HepG2 (cell line): ENCODE data around the gene MPP3. TPM values are rescaled to one million over a fixed set of nuclear protein-coding genes. Genes with fewer than 3 reads are reported as not detected.

Experiments used
- ATF3 ChIP-seq: sonication (generic); formaldehyde crosslinking; IDR thresholded peaks from 2 replicates; pipeline ENCODE4 v1.4.0; 2020; ENCODE audit warnings: missing genetic modification reagents
- ATF7-NPFF ChIP-seq: sonication (generic); formaldehyde crosslinking; IDR thresholded peaks from 2 replicates; pipeline ENCODE4 v1.8.1; 2023; ENCODE audit warnings: mild to moderate bottlenecking, low read depth, missing genetic modification reagents, moderate library complexity
- ATM ChIP-seq: fragments of 450-650 bp; IDR thresholded peaks from 2 replicates; pipeline ENCODE4 v1.7.1; 2017; ENCODE audit warnings: mild to moderate bottlenecking, borderline replicate concordance
- FOXC1 ChIP-seq: sonication (generic); formaldehyde crosslinking; IDR thresholded peaks from 2 replicates; pipeline ENCODE4 v1.8.0; 2022; ENCODE audit warnings: mild to moderate bottlenecking, missing genetic modification reagents, borderline replicate concordance
- GLI4 ChIP-seq: sonication (generic); formaldehyde crosslinking; IDR thresholded peaks from 2 replicates; pipeline ENCODE4 v1.5.1; 2020; ENCODE audit warnings: missing genetic modification reagents, mild to moderate bottlenecking, moderate library complexity, borderline replicate concordance
- HNF4G ChIP-seq, 2 experiments: sonication (generic) in 1 of 2; formaldehyde crosslinking in 1 of 2; IDR thresholded peaks; 2 replicates each; pipeline versions ENCODE4 v1.4.0 to v1.6.1; 2011 to 2020; ENCODE audit warnings: borderline replicate concordance in 2 of 2, low read depth in 2 of 2, mild to moderate bottlenecking in 2 of 2, low read length in 1 of 2, missing genetic modification reagents in 1 of 2, moderate library complexity in 1 of 2
- JUNB ChIP-seq: sonication (generic); formaldehyde crosslinking; IDR thresholded peaks from 2 replicates; pipeline ENCODE4 v1.8.0; 2022; ENCODE audit warnings: missing genetic modification reagents, mild to moderate bottlenecking, borderline replicate concordance
- KLF16 ChIP-seq, 2 experiments: sonication (generic) in 1 of 2; formaldehyde crosslinking in 1 of 2; IDR thresholded peaks; 2 replicates each; pipeline versions ENCODE4 v1.6.1 to v1.8.0; 2016 to 2023; ENCODE audit warnings: missing genetic modification reagents in 2 of 2, missing compliant biosample characterization in 1 of 2
- SIX1 ChIP-seq: sonication (generic); formaldehyde crosslinking; IDR thresholded peaks from 2 replicates; pipeline ENCODE4 v1.4.0; 2020; ENCODE audit warnings: missing genetic modification reagents, borderline replicate concordance
- SNAPC4 ChIP-seq: sonication (generic); formaldehyde crosslinking; IDR thresholded peaks from 2 replicates; pipeline ENCODE4 v1.4.0; 2020; ENCODE audit warnings: mild to moderate bottlenecking, missing genetic modification reagents
- SOX6 ChIP-seq, 2 experiments: fragments of 450-650 bp in 1 of 2; sonication (generic) in 1 of 2; formaldehyde crosslinking in 1 of 2; IDR thresholded peaks; 2 replicates each; pipeline versions ENCODE4 v1.4.0 to v1.6.1; 2017 to 2020; ENCODE audit warnings: antibody characterized with exemption in 1 of 2, mild to moderate bottlenecking in 1 of 2, missing genetic modification reagents in 1 of 2
- XBP1 ChIP-seq: sonication (generic); formaldehyde crosslinking; IDR thresholded peaks from 2 replicates; pipeline ENCODE4 v1.5.0; 2020; ENCODE audit warnings: missing genetic modification reagents
- ZBTB44 ChIP-seq: sonication (generic); formaldehyde crosslinking; IDR thresholded peaks from 2 replicates; pipeline ENCODE4 v1.4.0; 2020; ENCODE audit warnings: missing genetic modification reagents
- ZNF230 ChIP-seq: sonication (generic); formaldehyde crosslinking; IDR thresholded peaks from 2 replicates; pipeline ENCODE4 v1.4.0; 2020; ENCODE audit warnings: mild to moderate bottlenecking, missing genetic modification reagents
- ZNF512B ChIP-seq: sonication (generic); formaldehyde crosslinking; IDR thresholded peaks from 2 replicates; pipeline ENCODE4 v1.5.1; 2020; ENCODE audit warnings: missing genetic modification reagents, mild to moderate bottlenecking, borderline replicate concordance
- ZNF547 ChIP-seq: sonication (generic); formaldehyde crosslinking; IDR thresholded peaks from 2 replicates; pipeline ENCODE4 v1.5.1; 2020; ENCODE audit warnings: mild to moderate bottlenecking, missing genetic modification reagents
- ZNF761 ChIP-seq: sonication (generic); formaldehyde crosslinking; conservative IDR thresholded peaks from 2 replicates; pipeline ENCODE4 v1.4.0; 2020; ENCODE audit warnings: mild to moderate bottlenecking, missing genetic modification reagents
- polyA plus RNA-seq, 8 experiments: library from polyadenylated mRNA; depleted of rRNA in 3 of 8; stranded (reverse) in 7 of 8; unstranded in 1 of 8; fragments of >200 nt; fragmentation: Illumina TruSeq in 4 of 8; extraction: Trizol in 4 of 8; gene quantifications; 2 replicates each; pipeline versions ENCODE4 v1.2.1 to v1.2.3, GENCODE V29; 2011 to 2016; ENCODE audit warnings: low read depth in 4 of 8, missing spikeins in 1 of 8, mixed read lengths in 1 of 8; ENCODE audit not compliant: insufficient read depth in 1 of 8
- total RNA-seq, 5 experiments: library from RNA; depleted of rRNA; stranded (reverse); fragments of >200 nt; fragmentation: Illumina TruSeq; extraction: Trizol; gene quantifications; 2 replicates each; pipeline ENCODE4 v1.2.3, GENCODE V29; 2016; ENCODE audit warnings: low read depth in 1 of 5

MPP3 gene
- total and polyA plus RNA-seq, 2 of the 13 experiments (the other 11 are each of a cell fraction or from before 2014, with no cell fraction given) = 0.91 to 1.8 TPM

GRCh38 chr17:43779145-43780125, 53.5 kb downstream of the MPP3 start (continued):
- TF ChIP-seq ZNF512B (no peak), ZNF547 (CRISPR knock-in tag) (no peak), SOX6 (IDR thresholded peaks at IDR 0.05) (no peak), SOX6 (CRISPR knock-in tag; IDR thresholded peaks at IDR 0.05) (no peak), SNAPC4 (CRISPR knock-in tag) (no peak), ZNF761 (peak; percentile 5; the same call in 1 of the 2 replicates), ATF3 (no peak), ATM (no peak), GLI4 (CRISPR knock-in tag) (no peak), KLF16 (CRISPR knock-in tag; IDR thresholded peaks at IDR 0.05) (no peak), SIX1 (no peak), ZBTB44 (CRISPR knock-in tag) (no peak), XBP1 (CRISPR knock-in tag) (no peak), ATF7-NPFF (no peak), JUNB (CRISPR knock-in tag) (no peak), ZNF230 (CRISPR knock-in tag) (peak; percentile 16; the same call in 1 of the 2 replicates), FOXC1 (CRISPR knock-in tag) (no peak), HNF4G (IDR thresholded peaks at IDR 0.05; ENCODE audit: borderline replicate concordance, low read depth, low read length) (no peak), HNF4G (CRISPR knock-in tag; IDR thresholded peaks at IDR 0.05; ENCODE audit: borderline replicate concordance, low read depth) (no peak)
